22Rv1 (cell line): Measurements from ENCODE around the gene URAD.

Experiments used
- H3K27ac ChIP-seq: fragments of 450-650 bp; 2 replicates; pipeline ENCODE4 v1.5.1; 2017
- CTCF ChIP-seq: fragments of 450-650 bp; IDR thresholded peaks from 2 replicates; pipeline ENCODE4 v1.5.1; 2017; ENCODE audit warnings: mild to moderate bottlenecking
- ZFX ChIP-seq: fragments of 450-650 bp; IDR thresholded peaks from 2 replicates; pipeline ENCODE4 v1.6.1; 2017; ENCODE audit warnings: antibody characterized with exemption, borderline replicate concordance

The URAD gene

GRCh38 chr13:27973961-27974662 lies 14.4 kb downstream of the URAD start:
- TF ChIP-seq ZFX, result no peak
- TF ChIP-seq CTCF, result no peak
- no peak overlapping the region for H3K27ac ChIP-seq

GRCh38 chr13:27973291-27973690 lies 15.2 kb downstream of the URAD start:
- no peak overlapping the region for H3K27ac ChIP-seq
- TF ChIP-seq ZFX (no peak), CTCF (no peak)

- H3K27ac ChIP-seq, result no peak overlapping the region
Measured at GRCh38 chr13:27972478-27972820, 16.0 kb downstream of the URAD start.

GRCh38 chr13:27971776-27972477 lies 16.6 kb downstream of the URAD start:
- TF ChIP-seq ZFX, result no peak
- TF ChIP-seq CTCF, result no peak
- H3K27ac ChIP-seq, result no peak overlapping the region

More at GRCh38 chr13:27972478-27972820, 16.0 kb downstream of the URAD start:
- TF ChIP-seq CTCF (no peak), ZFX (no peak)

- no peak overlapping the region for H3K27ac ChIP-seq
- TF ChIP-seq CTCF, result no peak
- no peak for TF ChIP-seq ZFX
Measured at GRCh38 chr13:27971236-27971645, 17.3 kb downstream of the URAD start.

GRCh38 chr13:27970382-27971235 lies 17.9 kb downstream of the URAD start:
- TF ChIP-seq ZFX (no peak), CTCF (no peak)
- H3K27ac ChIP-seq, result no peak overlapping the region
